ENCODE results near the gene CCL21. TPM values are rescaled to one million over a fixed set of nuclear protein-coding genes. Genes with fewer than 3 reads are reported as not detected.

CCL21 gene
- total and polyA plus RNA-seq, 2 of the 13 experiments (the other 11 are each of a cell fraction or from before 2014, with no cell fraction given) = not detected

- no peak for TF ChIP-seq ZNF607 (CRISPR knock-in tag; IDR thresholded peaks at IDR 0.05; ENCODE audit: borderline replicate concordance)
- TF ChIP-seq ZNF644 (CRISPR knock-in tag; IDR thresholded peaks at IDR 0.05; ENCODE audit: low read depth) = no peak
- TF ChIP-seq ZNF691 (CRISPR knock-in tag; IDR thresholded peaks at IDR 0.05; ENCODE audit: borderline replicate concordance, low read depth) = peak; percentile 59; the same call in 1 of the 2 replicates
- no peak for TF ChIP-seq MBNL3 (CRISPR knock-in tag; conservative IDR thresholded peaks at IDR 0.05)
- TF ChIP-seq POLR2A (IDR thresholded peaks at IDR 0.05; ENCODE audit: insufficient read depth in 1 of 2, low read depth in 2 of 2, low read length in 2 of 2) = no peak
- TF ChIP-seq ZNF501 (CRISPR knock-in tag; IDR thresholded peaks at IDR 0.05) = peak; percentile 77
- no peak for TF ChIP-seq ZNF7 (CRISPR knock-in tag; IDR thresholded peaks at IDR 0.05)
- TF ChIP-seq ZNF768 (CRISPR knock-in tag; IDR thresholded peaks at IDR 0.05) = 0 out of 2 replicates have a peak, but pooled peaks have one; percentile 17
- TF ChIP-seq SOX6 (IDR thresholded peaks at IDR 0.05) = no peak
- TF ChIP-seq SOX6 (CRISPR knock-in tag; IDR thresholded peaks at IDR 0.05) = peak; percentile 60
- 0 out of 2 replicates have a peak, but pooled peaks have one; percentile 49 for TF ChIP-seq TSC22D2 (CRISPR knock-in tag; IDR thresholded peaks at IDR 0.05; ENCODE audit: borderline replicate concordance)
- peak; percentile 64; the same call in 1 of the 2 replicates for TF ChIP-seq NFATC3 (CRISPR knock-in tag; IDR thresholded peaks at IDR 0.05)
- 0 out of 2 replicates have a peak, but pooled peaks have one; percentile 19 for TF ChIP-seq PHF8 (CRISPR knock-in tag; IDR thresholded peaks at IDR 0.05)
- no peak for TF ChIP-seq JARID2 (CRISPR knock-in tag; IDR thresholded peaks at IDR 0.05; ENCODE audit: insufficient replicate concordance)
- no peak for TF ChIP-seq ZNF101 (CRISPR knock-in tag; IDR thresholded peaks at IDR 0.05; ENCODE audit: borderline replicate concordance, low read depth)
- no peak for TF ChIP-seq ZNF576 (CRISPR knock-in tag; IDR thresholded peaks at IDR 0.05)
- TF ChIP-seq ZNF746 (CRISPR knock-in tag; IDR thresholded peaks at IDR 0.05) = no peak
- TF ChIP-seq ZBTB7B (CRISPR knock-in tag; IDR thresholded peaks at IDR 0.05) = 0 out of 2 replicates have a peak, but pooled peaks have one; percentile 34
- TF ChIP-seq TAF15 (IDR thresholded peaks at IDR 0.05; ENCODE audit: low read depth, low read length, poor library complexity, severe bottlenecking) = no peak
- TF ChIP-seq DR1 (CRISPR knock-in tag; IDR thresholded peaks at IDR 0.05) = peak; percentile 20; the same call in 1 of the 2 replicates
- TF ChIP-seq ZBTB33 (CRISPR knock-in tag; IDR thresholded peaks at IDR 0.05) = no peak
- TF ChIP-seq HOXA3 (CRISPR knock-in tag; IDR thresholded peaks at IDR 0.05) = peak; percentile 45; the same call in 1 of the 2 replicates
- TF ChIP-seq ZFAT (CRISPR knock-in tag; conservative IDR thresholded peaks at IDR 0.05) = 0 out of 2 replicates have a peak, but pooled peaks have one; percentile 47
- TF ChIP-seq CBX5 (CRISPR knock-in tag; IDR thresholded peaks at IDR 0.05; ENCODE audit: borderline replicate concordance) = peak; percentile 20; the same call in 1 of the 2 replicates
- TF ChIP-seq ZNF503 (CRISPR knock-in tag; IDR thresholded peaks at IDR 0.05) = no peak
- TF ChIP-seq HNF4G (IDR thresholded peaks at IDR 0.05; ENCODE audit: borderline replicate concordance, low read depth, low read length) = no peak
- peak; percentile 17; the same call in 1 of the 2 replicates for TF ChIP-seq HNF4G (CRISPR knock-in tag; IDR thresholded peaks at IDR 0.05; ENCODE audit: borderline replicate concordance, low read depth)
Measured at GRCh38 chr9:34675048-34675714, 34.8 kb downstream of the CCL21 start (continued).
